ENCODE results near the gene FUT9.

DNA sequence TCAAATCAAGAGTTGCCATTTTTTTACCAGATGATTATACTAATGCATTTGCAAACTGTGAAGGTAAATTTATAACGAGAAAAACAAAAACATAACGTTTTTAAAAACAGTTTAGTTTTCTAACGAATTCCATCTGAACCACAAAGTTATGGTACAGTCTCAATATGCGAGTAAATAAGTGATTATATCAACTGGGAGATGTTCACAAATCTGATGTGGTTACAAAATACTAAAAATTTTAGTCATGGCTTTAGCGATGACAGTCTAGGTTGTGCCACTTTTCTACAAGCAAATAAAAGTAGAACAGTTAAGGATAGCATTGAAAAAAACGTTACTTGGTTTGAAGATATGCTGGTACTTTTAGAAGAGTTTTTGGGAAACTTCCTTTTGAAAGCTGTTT is 186.8 kb downstream of the FUT9 start:
- no peak for TF ChIP-seq SRSF9 (IDR thresholded peaks at IDR 0.05; ENCODE audit: borderline replicate concordance, insufficient read depth, low read depth, low read length, poor library complexity, severe bottlenecking)
- no peak for TF ChIP-seq EZH2 (conservative IDR thresholded peaks at IDR 0.05; ENCODE audit: low read depth, low read length)
- TF ChIP-seq, protein P1, sequence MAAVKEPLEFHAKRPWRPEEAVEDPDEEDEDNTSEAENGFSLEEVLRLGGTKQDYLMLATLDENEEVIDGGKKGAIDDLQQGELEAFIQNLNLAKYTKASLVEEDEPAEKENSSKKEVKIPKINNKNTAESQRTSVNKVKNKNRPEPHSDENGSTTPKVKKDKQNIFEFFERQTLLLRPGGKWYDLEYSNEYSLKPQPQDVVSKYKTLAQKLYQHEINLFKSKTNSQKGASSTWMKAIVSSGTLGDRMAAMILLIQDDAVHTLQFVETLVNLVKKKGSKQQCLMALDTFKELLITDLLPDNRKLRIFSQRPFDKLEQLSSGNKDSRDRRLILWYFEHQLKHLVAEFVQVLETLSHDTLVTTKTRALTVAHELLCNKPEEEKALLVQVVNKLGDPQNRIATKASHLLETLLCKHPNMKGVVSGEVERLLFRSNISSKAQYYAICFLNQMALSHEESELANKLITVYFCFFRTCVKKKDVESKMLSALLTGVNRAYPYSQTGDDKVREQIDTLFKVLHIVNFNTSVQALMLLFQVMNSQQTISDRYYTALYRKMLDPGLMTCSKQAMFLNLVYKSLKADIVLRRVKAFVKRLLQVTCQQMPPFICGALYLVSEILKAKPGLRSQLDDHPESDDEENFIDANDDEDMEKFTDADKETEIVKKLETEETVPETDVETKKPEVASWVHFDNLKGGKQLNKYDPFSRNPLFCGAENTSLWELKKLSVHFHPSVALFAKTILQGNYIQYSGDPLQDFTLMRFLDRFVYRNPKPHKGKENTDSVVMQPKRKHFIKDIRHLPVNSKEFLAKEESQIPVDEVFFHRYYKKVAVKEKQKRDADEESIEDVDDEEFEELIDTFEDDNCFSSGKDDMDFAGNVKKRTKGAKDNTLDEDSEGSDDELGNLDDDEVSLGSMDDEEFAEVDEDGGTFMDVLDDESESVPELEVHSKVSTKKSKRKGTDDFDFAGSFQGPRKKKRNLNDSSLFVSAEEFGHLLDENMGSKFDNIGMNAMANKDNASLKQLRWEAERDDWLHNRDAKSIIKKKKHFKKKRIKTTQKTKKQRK (IDR thresholded peaks at IDR 0.05; ENCODE audit: low read length), result no peak
- no peak for TF ChIP-seq CREB1 (IDR thresholded peaks at IDR 0.05)
- no peak for TF ChIP-seq CREB1 (CRISPR knock-in tag; IDR thresholded peaks at IDR 0.05)
- no peak for TF ChIP-seq HBP1 (CRISPR knock-in tag; IDR thresholded peaks at IDR 0.05; ENCODE audit: low read depth)
- no peak for TF ChIP-seq EEA1 (CRISPR knock-in tag; IDR thresholded peaks at IDR 0.05; ENCODE audit: borderline replicate concordance)
- TF ChIP-seq ELF1 (CRISPR knock-in tag; IDR thresholded peaks at IDR 0.05), result no peak
- TF ChIP-seq, protein P2, sequence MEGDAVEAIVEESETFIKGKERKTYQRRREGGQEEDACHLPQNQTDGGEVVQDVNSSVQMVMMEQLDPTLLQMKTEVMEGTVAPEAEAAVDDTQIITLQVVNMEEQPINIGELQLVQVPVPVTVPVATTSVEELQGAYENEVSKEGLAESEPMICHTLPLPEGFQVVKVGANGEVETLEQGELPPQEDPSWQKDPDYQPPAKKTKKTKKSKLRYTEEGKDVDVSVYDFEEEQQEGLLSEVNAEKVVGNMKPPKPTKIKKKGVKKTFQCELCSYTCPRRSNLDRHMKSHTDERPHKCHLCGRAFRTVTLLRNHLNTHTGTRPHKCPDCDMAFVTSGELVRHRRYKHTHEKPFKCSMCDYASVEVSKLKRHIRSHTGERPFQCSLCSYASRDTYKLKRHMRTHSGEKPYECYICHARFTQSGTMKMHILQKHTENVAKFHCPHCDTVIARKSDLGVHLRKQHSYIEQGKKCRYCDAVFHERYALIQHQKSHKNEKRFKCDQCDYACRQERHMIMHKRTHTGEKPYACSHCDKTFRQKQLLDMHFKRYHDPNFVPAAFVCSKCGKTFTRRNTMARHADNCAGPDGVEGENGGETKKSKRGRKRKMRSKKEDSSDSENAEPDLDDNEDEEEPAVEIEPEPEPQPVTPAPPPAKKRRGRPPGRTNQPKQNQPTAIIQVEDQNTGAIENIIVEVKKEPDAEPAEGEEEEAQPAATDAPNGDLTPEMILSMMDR (CRISPR knock-in tag; IDR thresholded peaks at IDR 0.05), result no peak
- no peak for TF ChIP-seq KLF13 (CRISPR knock-in tag; IDR thresholded peaks at IDR 0.05)
- TF ChIP-seq HCFC1 (IDR thresholded peaks at IDR 0.05; ENCODE audit: low read depth, low read length), result no peak
- TF ChIP-seq, protein P3, sequence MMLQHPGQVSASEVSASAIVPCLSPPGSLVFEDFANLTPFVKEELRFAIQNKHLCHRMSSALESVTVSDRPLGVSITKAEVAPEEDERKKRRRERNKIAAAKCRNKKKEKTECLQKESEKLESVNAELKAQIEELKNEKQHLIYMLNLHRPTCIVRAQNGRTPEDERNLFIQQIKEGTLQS (CRISPR knock-in tag; IDR thresholded peaks at IDR 0.05), result no peak
